ENCODE data around the gene LTC4S. TPM values are rescaled to one million over a fixed set of nuclear protein-coding genes. Genes with fewer than 3 reads are reported as not detected.

The LTC4S gene
- total and polyA plus RNA-seq, 9 of the 15 experiments (the other 6 are each of a cell fraction or from before 2014, with no cell fraction given): 0.17 to 0.77 (median 0.75) TPM; not detected in 6

DNA sequence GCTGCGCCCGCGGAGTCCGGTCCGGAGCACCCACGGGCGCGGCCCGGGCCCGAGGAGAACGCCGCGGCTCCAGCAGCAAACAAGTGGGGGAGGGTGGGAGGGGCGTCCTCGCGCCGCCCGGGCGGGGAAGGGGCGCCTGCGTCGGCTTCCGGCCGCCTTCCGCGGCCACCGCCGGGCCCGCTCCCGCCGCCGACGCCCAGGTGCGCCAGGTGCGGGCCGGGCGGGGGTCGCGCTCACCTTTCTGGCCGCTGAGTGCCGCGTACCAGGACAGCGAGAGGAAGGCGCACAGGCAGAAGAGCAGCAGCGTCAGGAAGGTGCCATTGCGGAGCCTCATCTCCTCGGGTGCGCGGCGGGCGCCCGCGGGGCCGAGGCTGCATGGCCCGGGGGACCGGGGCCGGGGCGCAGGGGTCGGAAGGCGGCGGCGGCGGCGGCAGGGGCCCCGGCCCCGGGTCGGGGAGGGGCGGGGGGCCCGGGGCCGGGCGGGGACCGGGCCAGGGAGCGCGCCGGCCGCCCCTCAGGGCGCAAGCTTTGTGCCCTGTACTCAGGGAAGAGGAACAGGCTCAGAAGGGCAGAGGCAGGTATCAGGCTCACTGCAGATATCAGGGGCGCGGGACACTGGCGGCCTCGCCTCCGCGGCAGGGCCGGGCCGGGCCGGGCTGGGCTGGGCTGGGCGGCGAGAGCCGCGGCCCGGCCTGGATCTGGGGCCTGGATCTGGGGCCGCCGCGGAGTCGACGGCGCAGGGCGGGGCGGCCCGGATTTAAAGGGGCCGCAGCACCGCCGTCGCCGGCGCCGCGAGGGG, 12.7 kb downstream of the LTC4S start, which contains the start of gene MGAT4B (continued):
- TF ChIP-seq, protein P1, sequence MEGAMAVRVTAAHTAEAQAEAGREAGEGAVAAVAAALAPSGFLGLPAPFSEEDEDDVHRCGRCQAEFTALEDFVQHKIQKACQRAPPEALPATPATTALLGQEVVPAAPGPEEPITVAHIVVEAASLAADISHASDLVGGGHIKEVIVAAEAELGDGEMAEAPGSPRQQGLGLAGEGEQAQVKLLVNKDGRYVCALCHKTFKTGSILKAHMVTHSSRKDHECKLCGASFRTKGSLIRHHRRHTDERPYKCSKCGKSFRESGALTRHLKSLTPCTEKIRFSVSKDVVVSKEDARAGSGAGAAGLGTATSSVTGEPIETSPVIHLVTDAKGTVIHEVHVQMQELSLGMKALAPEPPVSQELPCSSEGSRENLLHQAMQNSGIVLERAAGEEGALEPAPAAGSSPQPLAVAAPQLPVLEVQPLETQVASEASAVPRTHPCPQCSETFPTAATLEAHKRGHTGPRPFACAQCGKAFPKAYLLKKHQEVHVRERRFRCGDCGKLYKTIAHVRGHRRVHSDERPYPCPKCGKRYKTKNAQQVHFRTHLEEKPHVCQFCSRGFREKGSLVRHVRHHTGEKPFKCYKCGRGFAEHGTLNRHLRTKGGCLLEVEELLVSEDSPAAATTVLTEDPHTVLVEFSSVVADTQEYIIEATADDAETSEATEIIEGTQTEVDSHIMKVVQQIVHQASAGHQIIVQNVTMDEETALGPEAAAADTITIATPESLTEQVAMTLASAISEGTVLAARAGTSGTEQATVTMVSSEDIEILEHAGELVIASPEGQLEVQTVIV (CRISPR knock-in tag; IDR thresholded peaks at IDR 0.05; ENCODE audit: borderline replicate concordance): no peak
- TF ChIP-seq PURB (CRISPR knock-in tag; IDR thresholded peaks at IDR 0.05; ENCODE audit: low read depth): no peak
- TF ChIP-seq, protein P2, sequence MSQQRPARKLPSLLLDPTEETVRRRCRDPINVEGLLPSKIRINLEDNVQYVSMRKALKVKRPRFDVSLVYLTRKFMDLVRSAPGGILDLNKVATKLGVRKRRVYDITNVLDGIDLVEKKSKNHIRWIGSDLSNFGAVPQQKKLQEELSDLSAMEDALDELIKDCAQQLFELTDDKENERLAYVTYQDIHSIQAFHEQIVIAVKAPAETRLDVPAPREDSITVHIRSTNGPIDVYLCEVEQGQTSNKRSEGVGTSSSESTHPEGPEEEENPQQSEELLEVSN (IDR thresholded peaks at IDR 0.05; ENCODE audit: borderline replicate concordance in 1 of 2, extremely low read depth in 1 of 2, insufficient read depth in 1 of 2, insufficient read length in 1 of 2, low read depth in 1 of 2, low read length in 1 of 2, poor library complexity in 1 of 2, severe bottlenecking in 1 of 2): peak in 1 of 2 experiments; percentile 69
- TF ChIP-seq TAF1 (IDR thresholded peaks at IDR 0.05; ENCODE audit: control insufficient read depth, extremely low read depth, insufficient read depth, low read length, severe bottlenecking): peak; percentile 93
- TF ChIP-seq, protein P3, sequence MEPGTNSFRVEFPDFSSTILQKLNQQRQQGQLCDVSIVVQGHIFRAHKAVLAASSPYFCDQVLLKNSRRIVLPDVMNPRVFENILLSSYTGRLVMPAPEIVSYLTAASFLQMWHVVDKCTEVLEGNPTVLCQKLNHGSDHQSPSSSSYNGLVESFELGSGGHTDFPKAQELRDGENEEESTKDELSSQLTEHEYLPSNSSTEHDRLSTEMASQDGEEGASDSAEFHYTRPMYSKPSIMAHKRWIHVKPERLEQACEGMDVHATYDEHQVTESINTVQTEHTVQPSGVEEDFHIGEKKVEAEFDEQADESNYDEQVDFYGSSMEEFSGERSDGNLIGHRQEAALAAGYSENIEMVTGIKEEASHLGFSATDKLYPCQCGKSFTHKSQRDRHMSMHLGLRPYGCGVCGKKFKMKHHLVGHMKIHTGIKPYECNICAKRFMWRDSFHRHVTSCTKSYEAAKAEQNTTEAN (CRISPR knock-in tag; IDR thresholded peaks at IDR 0.05): no peak
- peak in 1 of 2 experiments; percentile 71; a peak in 3 of 4 replicates for TF ChIP-seq NONO (IDR thresholded peaks at IDR 0.05; ENCODE audit: low read depth in 2 of 2, low read length in 1 of 2)
- no peak for TF ChIP-seq HDAC2 (IDR thresholded peaks at IDR 0.05)
- TF ChIP-seq, protein P4, sequence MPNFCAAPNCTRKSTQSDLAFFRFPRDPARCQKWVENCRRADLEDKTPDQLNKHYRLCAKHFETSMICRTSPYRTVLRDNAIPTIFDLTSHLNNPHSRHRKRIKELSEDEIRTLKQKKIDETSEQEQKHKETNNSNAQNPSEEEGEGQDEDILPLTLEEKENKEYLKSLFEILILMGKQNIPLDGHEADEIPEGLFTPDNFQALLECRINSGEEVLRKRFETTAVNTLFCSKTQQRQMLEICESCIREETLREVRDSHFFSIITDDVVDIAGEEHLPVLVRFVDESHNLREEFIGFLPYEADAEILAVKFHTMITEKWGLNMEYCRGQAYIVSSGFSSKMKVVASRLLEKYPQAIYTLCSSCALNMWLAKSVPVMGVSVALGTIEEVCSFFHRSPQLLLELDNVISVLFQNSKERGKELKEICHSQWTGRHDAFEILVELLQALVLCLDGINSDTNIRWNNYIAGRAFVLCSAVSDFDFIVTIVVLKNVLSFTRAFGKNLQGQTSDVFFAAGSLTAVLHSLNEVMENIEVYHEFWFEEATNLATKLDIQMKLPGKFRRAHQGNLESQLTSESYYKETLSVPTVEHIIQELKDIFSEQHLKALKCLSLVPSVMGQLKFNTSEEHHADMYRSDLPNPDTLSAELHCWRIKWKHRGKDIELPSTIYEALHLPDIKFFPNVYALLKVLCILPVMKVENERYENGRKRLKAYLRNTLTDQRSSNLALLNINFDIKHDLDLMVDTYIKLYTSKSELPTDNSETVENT (CRISPR knock-in tag; IDR thresholded peaks at IDR 0.05): peak; percentile 75
- TF ChIP-seq, protein P5, sequence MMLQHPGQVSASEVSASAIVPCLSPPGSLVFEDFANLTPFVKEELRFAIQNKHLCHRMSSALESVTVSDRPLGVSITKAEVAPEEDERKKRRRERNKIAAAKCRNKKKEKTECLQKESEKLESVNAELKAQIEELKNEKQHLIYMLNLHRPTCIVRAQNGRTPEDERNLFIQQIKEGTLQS (IDR thresholded peaks at IDR 0.05): no peak
- TF ChIP-seq, protein P5 (CRISPR knock-in tag; conservative IDR thresholded peaks at IDR 0.05): no peak
- TF ChIP-seq, protein P6, sequence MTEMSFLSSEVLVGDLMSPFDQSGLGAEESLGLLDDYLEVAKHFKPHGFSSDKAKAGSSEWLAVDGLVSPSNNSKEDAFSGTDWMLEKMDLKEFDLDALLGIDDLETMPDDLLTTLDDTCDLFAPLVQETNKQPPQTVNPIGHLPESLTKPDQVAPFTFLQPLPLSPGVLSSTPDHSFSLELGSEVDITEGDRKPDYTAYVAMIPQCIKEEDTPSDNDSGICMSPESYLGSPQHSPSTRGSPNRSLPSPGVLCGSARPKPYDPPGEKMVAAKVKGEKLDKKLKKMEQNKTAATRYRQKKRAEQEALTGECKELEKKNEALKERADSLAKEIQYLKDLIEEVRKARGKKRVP (CRISPR knock-in tag; IDR thresholded peaks at IDR 0.05): no peak
- peak; percentile 67; the same call in 1 of the 2 replicates for TF ChIP-seq POLR2AphosphoS5 (IDR thresholded peaks at IDR 0.05; ENCODE audit: control insufficient read depth, insufficient read depth, low read depth, low read length)

Measured in K562 (cell line).